Stomach smooth muscle (tissue), 2 donors: ENCODE data around the gene GTF2A1.

ENCODE experiments used
- H3K27ac ChIP-seq: one replicate; pipeline ENCODE4 v1.7.0; 2013; ENCODE audit warnings: mild to moderate bottlenecking, low read length, inconsistent platforms
- H3K27me3 ChIP-seq, 2 donors: one replicate each; pipeline ENCODE4 v1.7.0; 2013; ENCODE audit warnings: low read length in 2 of 2; ENCODE audit not compliant: insufficient read depth in 2 of 2, control insufficient read depth in 1 of 2
- H3K36me3 ChIP-seq, 2 donors: one replicate each; pipeline ENCODE4 v1.7.0; 2013; ENCODE audit warnings: low read length in 2 of 2; ENCODE audit not compliant: control insufficient read depth in 2 of 2, insufficient read depth in 2 of 2
- H3K4me1 ChIP-seq: one replicate; pipeline ENCODE4 v1.7.0; 2013; ENCODE audit warnings: low read length; ENCODE audit not compliant: control insufficient read depth, insufficient read depth
- H3K4me3 ChIP-seq, 2 donors: one replicate each; pipeline ENCODE4 v1.7.0; 2013; ENCODE audit warnings: low read length in 2 of 2
- H3K9ac ChIP-seq, 2 donors: one replicate each; pipeline ENCODE4 v1.7.0; 2013; ENCODE audit warnings: low read length in 2 of 2, mild to moderate bottlenecking in 1 of 2
- H3K9me3 ChIP-seq, 2 donors: one replicate each; pipeline ENCODE4 v1.7.0; 2013; ENCODE audit warnings: low read length in 2 of 2; ENCODE audit not compliant: control insufficient read depth in 2 of 2
- donor health status: healthy.
- donor health status: Pancreatic carcinoma.

The GTF2A1 gene

DNA sequence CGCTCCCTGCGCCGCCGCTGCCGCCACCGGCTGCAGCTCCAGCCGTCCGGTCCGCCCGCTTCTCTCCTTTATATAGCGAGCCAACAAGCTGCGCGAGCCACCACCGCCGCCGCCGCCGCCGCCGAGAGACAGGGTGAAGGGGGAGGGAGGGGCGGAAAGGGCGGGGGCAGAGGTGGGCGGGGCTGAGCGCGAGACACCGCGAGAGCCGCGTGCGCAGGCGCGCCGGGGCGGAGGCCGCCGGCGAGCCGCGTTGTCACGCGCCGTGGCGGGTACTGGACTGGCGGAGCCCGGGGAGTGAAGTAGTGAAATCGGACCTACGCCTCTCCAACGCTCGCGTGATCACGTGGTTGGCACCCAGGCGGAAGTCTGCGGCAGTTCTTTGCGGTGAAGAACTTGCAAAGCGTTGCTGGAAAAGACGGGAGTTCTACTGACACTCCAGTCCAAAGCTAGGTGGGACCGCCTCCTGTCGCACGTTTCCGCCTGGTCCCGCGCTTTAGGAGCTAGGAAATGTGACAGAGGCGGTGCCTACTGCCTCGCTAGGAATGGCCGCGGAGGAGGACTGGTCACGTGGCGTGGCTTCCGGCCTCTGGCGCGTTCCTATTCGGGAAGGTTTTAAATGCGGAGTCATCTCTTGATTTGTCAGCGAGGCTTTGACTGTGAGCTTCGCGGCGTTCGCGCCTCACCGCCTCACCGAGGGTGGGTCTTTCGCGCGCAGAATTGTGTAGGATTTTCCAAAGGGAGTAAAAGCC lies at the start of gene GTF2A1:
Gene GTF2A1 (minus strand): TSS at position 130 of the 749 bp plus-strand sequence. CDS start 441 bp downstream, outside the sequence.
- peak within 1 kb of the TSS; percentile 99 to 100 for H3K9ac ChIP-seq
- no peaks in the 10 kb centered on the region for H3K9me3 ChIP-seq
- no peaks in the 10 kb centered on the region for H3K27me3 ChIP-seq
- peaks cover 6% of the 10 kb centered on the region for H3K4me1 ChIP-seq
- H3K27ac ChIP-seq: peak within 1 kb of the TSS; percentile 98
- no peaks in the 10 kb centered on the region for H3K36me3 ChIP-seq
- H3K4me3 ChIP-seq: peak within 1 kb of the TSS; percentile 93 to 94

DNA sequence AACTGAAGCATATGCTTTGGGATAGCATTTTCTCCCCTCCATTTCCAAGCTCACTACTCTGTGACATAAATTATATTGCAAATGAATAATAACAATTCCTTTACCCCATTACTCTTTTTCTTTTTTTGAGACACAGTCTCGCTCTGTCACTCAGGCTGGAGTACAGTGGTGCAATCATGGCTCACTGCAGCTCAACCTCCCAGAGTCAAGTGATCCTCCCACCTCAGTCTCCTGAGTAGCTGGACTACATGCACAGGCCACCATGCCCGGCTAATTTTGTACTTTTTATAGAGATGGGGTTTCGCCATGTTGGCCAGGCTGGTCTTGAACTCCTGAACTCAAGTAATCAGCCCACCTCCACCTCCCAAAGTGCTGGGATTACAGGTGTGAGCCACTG lies 49.2 kb upstream of the GTF2A1 start:
- no peaks in the 10 kb centered on the region for H3K9me3 ChIP-seq

DNA sequence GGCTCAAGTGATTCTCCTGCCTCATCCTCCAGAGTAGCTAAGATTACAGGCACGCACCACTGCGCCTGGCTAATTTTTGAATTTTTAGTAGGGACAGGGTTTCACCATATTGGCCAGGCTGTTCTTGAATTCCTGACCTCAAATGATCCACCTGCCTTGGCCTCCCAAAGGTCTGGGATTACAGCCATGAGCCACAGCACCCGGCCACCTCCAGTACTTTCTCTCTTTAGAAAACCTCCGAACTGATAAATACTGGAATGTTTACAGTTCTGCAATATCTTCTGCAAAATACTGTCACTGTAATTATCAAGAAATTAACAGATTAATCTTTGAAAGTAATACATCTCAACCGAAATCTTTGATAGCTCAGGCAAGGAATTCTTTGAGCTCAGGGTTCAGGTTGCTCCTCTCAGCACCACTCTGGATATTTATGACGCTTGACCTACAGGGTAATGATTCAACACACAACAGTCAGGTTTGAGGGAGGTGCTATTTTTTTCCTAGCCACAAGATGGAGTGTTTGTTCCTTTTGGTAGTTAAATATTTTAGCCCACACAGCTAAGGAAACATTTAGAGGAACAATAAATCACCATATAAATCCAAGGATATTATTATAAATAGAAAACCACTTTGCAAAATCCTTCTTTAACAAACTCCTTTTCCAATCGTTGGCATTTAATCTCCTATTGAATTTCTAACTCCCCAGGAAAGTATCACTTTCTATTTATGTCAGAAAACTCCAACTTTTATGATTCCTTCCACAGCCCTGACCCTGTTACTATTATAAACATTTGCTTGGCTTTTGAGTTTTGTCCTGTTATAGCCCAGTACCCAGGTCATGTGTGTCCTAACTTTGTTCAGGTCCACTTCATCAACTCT lies 48.6 kb upstream of the GTF2A1 start:
- H3K9ac ChIP-seq: no peak overlapping the region
- H3K27ac ChIP-seq: no peak overlapping the region
- H3K4me3 ChIP-seq: no peak overlapping the region
- no peaks in the 10 kb centered on the region for H3K4me1 ChIP-seq
- no peaks in the 10 kb centered on the region for H3K9me3 ChIP-seq
- H3K36me3 ChIP-seq: no peaks in the 10 kb centered on the region
- peaks cover 0 to 5% of the 10 kb centered on the region in 2 donors for H3K27me3 ChIP-seq

More for the DNA sequence above, 49.2 kb upstream of the GTF2A1 start:
- Histone ChIP-seq H3K4me1 (no peaks in the 10 kb centered on the region), H3K27me3 (peaks cover 0 to 5% of the 10 kb centered on the region in 2 donors), H3K9ac (no peak overlapping the region), H3K36me3 (no peaks in the 10 kb centered on the region), H3K4me3 (no peak overlapping the region), H3K27ac (no peak overlapping the region)

DNA sequence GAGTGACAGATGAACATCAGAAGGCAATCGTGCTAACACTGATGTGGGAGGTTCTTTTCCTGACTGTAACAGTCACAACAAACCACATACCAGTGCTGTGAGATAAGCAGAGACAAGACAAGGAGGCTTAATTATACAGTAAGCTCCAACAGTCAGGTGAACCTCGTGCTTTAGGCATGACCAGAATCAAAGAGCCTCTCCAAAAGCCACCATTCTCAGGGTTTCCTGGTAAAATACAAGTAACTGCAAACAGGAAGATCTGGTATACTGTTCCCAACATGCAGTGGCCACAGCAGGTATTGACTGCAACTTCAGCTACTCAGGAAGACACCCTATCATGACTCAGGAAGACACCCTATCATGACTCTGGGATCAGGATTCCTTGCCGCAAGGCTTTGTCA lies 47.3 kb upstream of the GTF2A1 start:
- Histone ChIP-seq H3K9ac (no peak overlapping the region), H3K27ac (no peak overlapping the region), H3K27me3 (peaks cover 0 to 5% of the 10 kb centered on the region in 2 donors), H3K36me3 (no peaks in the 10 kb centered on the region), H3K4me3 (no peak overlapping the region), H3K4me1 (no peaks in the 10 kb centered on the region), H3K9me3 (no peaks in the 10 kb centered on the region)

DNA sequence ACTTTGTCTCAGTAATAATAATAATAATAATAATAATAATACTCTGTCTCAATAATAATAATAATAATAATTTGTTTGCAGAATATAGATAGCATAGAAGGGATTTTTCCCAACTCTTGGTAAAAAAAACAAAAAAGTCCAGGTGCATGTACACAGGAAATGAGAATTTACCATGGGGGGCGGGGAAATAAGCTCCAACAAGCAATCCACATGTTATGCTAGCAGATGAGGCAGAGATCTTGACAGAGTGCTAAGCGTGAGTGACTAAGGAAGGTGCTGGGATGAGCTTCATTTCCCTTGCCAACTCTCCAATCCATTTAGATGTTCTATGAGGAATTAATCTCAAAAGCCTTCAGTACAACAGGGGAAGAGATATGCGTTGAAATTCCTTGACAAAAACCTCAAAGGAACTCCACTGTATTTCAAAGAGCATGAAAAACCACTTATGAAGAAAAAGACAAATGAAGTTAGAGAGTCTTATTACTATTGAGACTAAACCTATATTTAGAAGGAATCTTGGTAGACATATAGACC lies 44.9 kb upstream of the GTF2A1 start:
- no peaks in the 10 kb centered on the region for H3K36me3 ChIP-seq
- H3K27ac ChIP-seq: no peak overlapping the region
- peaks cover 3 to 5% of the 10 kb centered on the region in 2 donors for H3K27me3 ChIP-seq
- no peaks in the 10 kb centered on the region for H3K4me1 ChIP-seq
- H3K9ac ChIP-seq: no peak overlapping the region
- H3K9me3 ChIP-seq: no peaks in the 10 kb centered on the region
- H3K4me3 ChIP-seq: no peak overlapping the region

DNA sequence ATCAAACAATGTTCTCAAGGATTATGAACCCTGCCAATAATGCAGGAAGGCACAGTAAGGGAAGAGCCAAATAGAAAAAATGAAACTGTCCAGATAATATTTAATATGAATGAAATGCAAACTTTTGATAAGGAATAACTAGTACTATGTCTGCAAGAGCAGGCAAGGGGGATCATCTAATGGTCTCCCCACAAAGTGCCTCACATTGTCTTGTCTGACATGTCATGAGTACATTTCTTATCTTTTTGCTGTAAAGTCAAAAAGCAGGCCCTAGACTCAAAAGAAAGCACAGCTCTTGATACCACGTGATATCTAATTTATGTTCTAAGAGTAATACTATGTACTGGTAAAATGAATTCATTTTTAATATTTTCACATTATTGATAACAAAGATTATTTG lies 43.9 kb upstream of the GTF2A1 start:
- Histone ChIP-seq H3K4me1 (no peaks in the 10 kb centered on the region), H3K36me3 (no peaks in the 10 kb centered on the region), H3K4me3 (no peak overlapping the region), H3K27ac (no peak overlapping the region), H3K9ac (no peak overlapping the region), H3K9me3 (no peaks in the 10 kb centered on the region), H3K27me3 (peaks cover 3 to 5% of the 10 kb centered on the region in 2 donors)

DNA sequence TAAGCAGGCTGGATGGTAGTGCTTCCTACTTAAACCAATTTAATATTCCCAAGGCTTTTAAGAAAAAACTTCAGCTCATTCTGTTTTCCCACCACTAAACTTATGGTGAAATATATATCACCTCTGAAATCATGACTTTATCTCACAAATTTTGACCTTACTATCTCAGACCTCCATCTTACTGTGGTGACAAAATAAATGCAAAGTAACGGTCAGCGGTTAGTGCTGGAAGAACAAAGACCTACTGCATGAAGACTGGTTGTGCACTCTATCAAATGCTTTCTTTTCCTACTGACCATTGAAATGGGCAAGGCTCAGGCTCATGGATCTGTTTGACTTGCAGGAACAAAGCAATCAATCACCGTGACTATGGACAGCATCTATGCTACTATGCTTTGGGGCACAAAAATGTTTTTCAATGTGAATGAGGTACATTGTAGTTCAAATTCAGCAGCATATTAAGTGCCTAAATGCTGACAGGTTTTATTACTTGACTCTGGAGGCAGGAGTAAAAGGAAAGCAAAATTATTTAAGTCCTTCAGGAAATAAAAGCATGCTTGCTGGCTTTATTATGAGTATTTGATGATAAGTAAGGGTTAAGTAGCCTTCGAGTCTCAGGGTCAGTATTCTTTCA lies 43.1 kb upstream of the GTF2A1 start:
- Histone ChIP-seq H3K36me3 (no peaks in the 10 kb centered on the region), H3K4me3 (no peak overlapping the region), H3K9ac (no peak overlapping the region), H3K27ac (no peak overlapping the region), H3K4me1 (no peaks in the 10 kb centered on the region), H3K27me3 (peaks cover 3 to 5% of the 10 kb centered on the region in 2 donors), H3K9me3 (no peaks in the 10 kb centered on the region)

DNA sequence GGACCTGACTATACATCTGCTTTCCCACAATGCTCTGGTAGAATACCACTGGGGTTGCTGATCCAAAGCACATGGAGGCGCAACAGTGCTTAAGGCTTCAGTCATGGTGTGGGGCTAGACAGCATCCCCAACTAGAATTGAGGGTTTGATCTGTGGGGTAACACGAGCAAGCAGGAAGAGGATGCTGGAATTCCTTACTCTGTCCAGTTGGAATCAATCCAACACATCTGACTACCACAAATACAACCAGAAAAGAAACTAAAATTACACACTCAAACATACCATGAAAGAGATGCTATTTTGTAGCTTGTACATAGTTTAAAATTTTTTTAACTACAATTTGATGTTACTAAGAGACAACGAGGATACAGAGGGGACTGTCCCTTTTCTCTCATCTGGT lies 40.4 kb upstream of the GTF2A1 start:
- H3K36me3 ChIP-seq: no peaks in the 10 kb centered on the region
- H3K4me1 ChIP-seq: no peaks in the 10 kb centered on the region
- H3K4me3 ChIP-seq: no peak overlapping the region
- no peak overlapping the region for H3K27ac ChIP-seq
- H3K27me3 ChIP-seq: peaks cover 0 to 3% of the 10 kb centered on the region in 2 donors
- H3K9ac ChIP-seq: no peak overlapping the region
- H3K9me3 ChIP-seq: no peaks in the 10 kb centered on the region

DNA sequence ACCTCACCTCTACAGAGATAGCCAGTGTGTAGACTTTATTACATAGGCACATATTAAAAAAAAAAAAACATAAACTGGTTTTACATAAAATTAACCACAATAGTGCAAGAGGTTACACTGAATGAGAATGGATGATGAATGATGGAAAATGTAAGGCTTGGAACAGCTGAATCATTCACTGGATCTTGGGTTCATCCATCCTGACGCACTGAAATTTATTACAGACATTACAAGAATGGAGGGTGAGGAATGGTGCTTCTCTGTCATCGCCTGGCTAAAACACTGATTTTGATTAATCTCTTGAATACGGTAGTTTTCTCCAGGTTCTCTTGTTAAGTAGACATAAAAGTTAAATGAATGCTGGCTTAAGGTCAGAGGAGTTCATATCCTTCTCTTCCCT lies 40.0 kb upstream of the GTF2A1 start:
- H3K27ac ChIP-seq: no peak overlapping the region
- no peak overlapping the region for H3K9ac ChIP-seq
- peaks cover 0 to 3% of the 10 kb centered on the region in 2 donors for H3K27me3 ChIP-seq
- H3K4me3 ChIP-seq: no peak overlapping the region
- no peaks in the 10 kb centered on the region for H3K9me3 ChIP-seq
- no peaks in the 10 kb centered on the region for H3K36me3 ChIP-seq
- no peaks in the 10 kb centered on the region for H3K4me1 ChIP-seq

DNA sequence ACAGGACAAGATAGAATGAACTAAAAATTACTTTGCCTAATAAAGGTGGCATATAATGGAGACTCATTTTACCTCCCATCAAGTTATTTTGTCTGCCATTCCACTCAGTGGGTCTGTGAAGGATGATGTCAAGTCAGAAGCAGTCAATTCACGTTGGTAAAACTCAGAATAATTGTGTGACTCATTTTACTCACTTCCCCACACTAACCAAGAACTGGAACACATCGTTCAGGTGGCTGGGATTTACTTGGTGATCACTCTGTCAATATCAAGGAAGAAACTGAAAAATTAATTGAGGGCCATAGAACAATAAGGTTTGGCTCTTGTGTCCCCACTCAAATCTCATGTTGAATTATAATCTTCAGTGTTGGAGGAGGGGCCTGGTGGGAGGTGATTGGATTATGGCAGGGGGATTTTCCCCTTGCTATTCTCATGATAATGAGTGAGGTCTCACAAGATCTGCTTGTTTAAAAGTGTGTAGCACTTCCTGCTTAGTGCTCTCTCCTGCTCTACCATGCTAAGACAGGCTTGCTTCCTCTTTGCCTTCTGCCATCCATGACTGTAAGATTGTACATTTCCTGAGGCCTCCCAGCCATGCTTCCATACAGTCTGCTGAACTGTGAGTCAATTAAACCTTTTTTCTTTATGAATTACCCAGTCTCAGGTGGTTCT lies 35.7 kb upstream of the GTF2A1 start:
- no peak overlapping the region for H3K4me3 ChIP-seq
- H3K27me3 ChIP-seq: peaks cover 0 to 3% of the 10 kb centered on the region in 2 donors
- no peak overlapping the region for H3K9ac ChIP-seq
- H3K27ac ChIP-seq: no peak overlapping the region
- no peaks in the 10 kb centered on the region for H3K36me3 ChIP-seq
- no peaks in the 10 kb centered on the region for H3K4me1 ChIP-seq
- no peaks in the 10 kb centered on the region for H3K9me3 ChIP-seq
